Keratinocyte (primary cell): ENCODE measurements around the gene CLCA1. TPM values are rescaled to one million over a fixed set of nuclear protein-coding genes. Genes with fewer than 3 reads are reported as not detected.

Source experiments
- DNase-seq: peaks from one replicate; pipeline ENCODE4 v3.0.0-alpha.2; 2011; ENCODE audit warnings: low read depth, missing footprints, low spot score
- FAIRE-seq: peaks from 2 replicates; lab custom pipeline; 2011; peaks lifted over from hg19 to GRCh38; lab: Jason Lieb, UNC
- H2AFZ ChIP-seq: 2 replicates; pipeline ENCODE4 v1.6.0; 2012; ENCODE audit warnings: low read length, control low read depth, inconsistent platforms; ENCODE audit not compliant: control insufficient read depth
- H3K27ac ChIP-seq: 2 replicates; pipeline ENCODE4 v1.5.1; 2011; ENCODE audit warnings: low read length; ENCODE audit not compliant: control insufficient read depth, insufficient read depth
- H3K27me3 ChIP-seq: 3 replicates; pipeline ENCODE4 v1.6.0; 2011; ENCODE audit warnings: low read length; ENCODE audit not compliant: control insufficient read depth, insufficient read depth; ENCODE audit errors: extremely low read depth
- H3K36me3 ChIP-seq, 2 experiments: 2 replicates in 1 of 2; 3 replicates in 1 of 2; pipeline ENCODE4 v1.5.1; 2011; ENCODE audit warnings: low read length in 2 of 2, mild to moderate bottlenecking in 1 of 2; ENCODE audit not compliant: control insufficient read depth in 2 of 2, insufficient read depth in 2 of 2; ENCODE audit errors: extremely low read depth in 1 of 2
- H3K4me1 ChIP-seq: 3 replicates; pipeline ENCODE4 v1.5.1; 2011; ENCODE audit warnings: low read length; ENCODE audit not compliant: control insufficient read depth, insufficient read depth; ENCODE audit errors: extremely low read depth
- H3K4me2 ChIP-seq: 3 replicates; pipeline ENCODE4 v1.6.0; 2011; ENCODE audit warnings: low read depth, low read length; ENCODE audit not compliant: control insufficient read depth, insufficient read depth; ENCODE audit errors: extremely low read depth
- H3K4me3 ChIP-seq, 3 experiments: fragments of 200-600 bp in 1 of 3; sonication (generic) in 1 of 3; 2 replicates in 2 of 3; 3 replicates in 1 of 3; pipeline ENCODE4 v1.5.1; 2011 to 2016; ENCODE audit warnings: low read length in 3 of 3, mild to moderate bottlenecking in 3 of 3, control low read depth in 2 of 3, inconsistent platforms in 1 of 3, low read depth in 1 of 3, mixed read lengths in 1 of 3, mixed run types in 1 of 3, moderate library complexity in 1 of 3; ENCODE audit not compliant: control insufficient read depth in 2 of 3, insufficient read depth in 2 of 3; ENCODE audit errors: extremely low read depth in 1 of 3
- H3K79me2 ChIP-seq: 2 replicates; pipeline ENCODE4 v1.6.0; 2012; ENCODE audit warnings: low read length; ENCODE audit not compliant: control insufficient read depth, insufficient read depth
- H3K9ac ChIP-seq: 3 replicates; pipeline ENCODE4 v1.6.0; 2011; ENCODE audit warnings: low read length; ENCODE audit not compliant: control insufficient read depth, insufficient read depth; ENCODE audit errors: extremely low read depth
- H3K9me1 ChIP-seq: 3 replicates; pipeline ENCODE4 v1.6.0; 2011; ENCODE audit warnings: low read length; ENCODE audit not compliant: control insufficient read depth, insufficient read depth; ENCODE audit errors: extremely low read depth
- H3K9me3 ChIP-seq: 2 replicates; pipeline ENCODE4 v1.5.1; 2012; ENCODE audit warnings: low read depth, low read length; ENCODE audit not compliant: control insufficient read depth
- H4K20me1 ChIP-seq: 3 replicates; pipeline ENCODE4 v1.6.0; 2011; ENCODE audit warnings: low read length; ENCODE audit not compliant: control insufficient read depth, insufficient read depth; ENCODE audit errors: extremely low read depth
- EZH2 ChIP-seq: IDR thresholded peaks from one replicate; pipeline ENCODE4 v1.6.1; 2012; ENCODE audit warnings: inconsistent platforms, mild to moderate bottlenecking, low read length, moderate library complexity
- dilution Hi-C: fragments of 300-500 bp; cut with MboI; formaldehyde crosslinking; loops from one replicate; pipeline ENCODE4 v1.7.0; 2020; ENCODE audit warnings: low sequenced_read_pairs; ENCODE audit not compliant: extremely low pct_ligation_motif_present
- polyA plus RNA-seq, 5 experiments: library from polyadenylated mRNA; depleted of rRNA in 3 of 5; stranded (reverse) in 3 of 5; stranded (forward) in 1 of 5; unstranded in 1 of 5; fragments of >200 nt; gene quantifications; 1 replicate in 1 of 5; 2 replicates in 3 of 5; 3 replicates in 1 of 5; pipeline versions ENCODE4 v1.2.1 to v1.2.3, GENCODE V29; 2011 to 2012; ENCODE audit warnings: missing spikeins in 2 of 5, low read depth in 1 of 5, low replicate concordance in 1 of 5
- TF ChIP-seq, protein P1 (sequence below), 3 experiments: IDR thresholded peaks in 1 of 3; conservative IDR thresholded peaks in 1 of 3; optimal IDR thresholded peaks in 1 of 3; 2 replicates in 2 of 3; 3 replicates in 1 of 3; pipeline versions ENCODE3 to v1.5.1; 2011; ENCODE audit warnings: low read length in 3 of 3, mild to moderate bottlenecking in 3 of 3, moderate library complexity in 2 of 3, control low read depth in 1 of 3, inconsistent platforms in 1 of 3; ENCODE audit not compliant: insufficient read depth in 2 of 3; ENCODE audit errors: extremely low read depth in 1 of 3

CLCA1 gene
- polyA plus RNA-seq, 1 donor (not counting 4 experiments of a cell fraction or from before 2014, with no cell fraction given), result 0.04 TPM

DNA sequence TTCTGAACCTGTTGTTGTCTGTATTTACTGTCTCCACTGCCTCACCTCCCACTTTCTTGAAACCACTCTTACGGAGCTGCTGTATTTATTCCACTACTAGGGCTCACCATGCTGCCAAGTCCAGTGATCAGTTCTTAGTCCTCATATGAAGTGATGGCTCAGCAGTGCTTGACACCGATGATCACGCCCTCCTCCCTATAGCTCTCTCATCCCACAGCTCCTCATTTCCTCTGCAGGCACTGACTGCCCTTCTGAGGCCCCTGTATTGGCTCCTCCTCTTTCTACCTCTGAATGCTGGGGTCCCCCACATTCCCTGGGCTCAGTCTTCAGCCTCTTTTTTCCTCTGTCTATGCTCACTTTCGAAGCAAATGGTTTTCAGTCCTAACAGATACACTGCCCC is 3.4 kb downstream of the CLCA1 start:
- no peaks in the 10 kb centered on the region for H3K27me3 ChIP-seq
- no peak overlapping the region for H3K27ac ChIP-seq
- no peak for DNase-seq
- H3K9ac ChIP-seq, result no peak overlapping the region
- no peaks in the 10 kb centered on the region for H3K9me3 ChIP-seq
- no peaks in the 10 kb centered on the region for H3K79me2 ChIP-seq
- no peak overlapping the region for H3K4me2 ChIP-seq
- no peaks in the 10 kb centered on the region for H4K20me1 ChIP-seq
- peak overlapping the region; percentile 8 for H2AFZ ChIP-seq
- H3K4me1 ChIP-seq, result no peaks in the 10 kb centered on the region
- H3K9me1 ChIP-seq, result no peaks in the 10 kb centered on the region
- dilution Hi-C loops, result no loop called here
- no peak for FAIRE-seq
- no peak for TF ChIP-seq EZH2
- TF ChIP-seq, protein P1, sequence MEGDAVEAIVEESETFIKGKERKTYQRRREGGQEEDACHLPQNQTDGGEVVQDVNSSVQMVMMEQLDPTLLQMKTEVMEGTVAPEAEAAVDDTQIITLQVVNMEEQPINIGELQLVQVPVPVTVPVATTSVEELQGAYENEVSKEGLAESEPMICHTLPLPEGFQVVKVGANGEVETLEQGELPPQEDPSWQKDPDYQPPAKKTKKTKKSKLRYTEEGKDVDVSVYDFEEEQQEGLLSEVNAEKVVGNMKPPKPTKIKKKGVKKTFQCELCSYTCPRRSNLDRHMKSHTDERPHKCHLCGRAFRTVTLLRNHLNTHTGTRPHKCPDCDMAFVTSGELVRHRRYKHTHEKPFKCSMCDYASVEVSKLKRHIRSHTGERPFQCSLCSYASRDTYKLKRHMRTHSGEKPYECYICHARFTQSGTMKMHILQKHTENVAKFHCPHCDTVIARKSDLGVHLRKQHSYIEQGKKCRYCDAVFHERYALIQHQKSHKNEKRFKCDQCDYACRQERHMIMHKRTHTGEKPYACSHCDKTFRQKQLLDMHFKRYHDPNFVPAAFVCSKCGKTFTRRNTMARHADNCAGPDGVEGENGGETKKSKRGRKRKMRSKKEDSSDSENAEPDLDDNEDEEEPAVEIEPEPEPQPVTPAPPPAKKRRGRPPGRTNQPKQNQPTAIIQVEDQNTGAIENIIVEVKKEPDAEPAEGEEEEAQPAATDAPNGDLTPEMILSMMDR (optimal IDR thresholded peaks at IDR 0.05 in 1 of 3, IDR thresholded peaks at IDR 0.05 in 1 of 3, conservative IDR thresholded peaks at IDR 0.05 in 1 of 3; ENCODE audit: extremely low read depth in 1 of 3, insufficient read depth in 2 of 3, low read length in 3 of 3), result no peak
- no peak overlapping the region for H3K4me3 ChIP-seq
- H3K36me3 ChIP-seq, result no peaks in the 10 kb centered on the region

DNA sequence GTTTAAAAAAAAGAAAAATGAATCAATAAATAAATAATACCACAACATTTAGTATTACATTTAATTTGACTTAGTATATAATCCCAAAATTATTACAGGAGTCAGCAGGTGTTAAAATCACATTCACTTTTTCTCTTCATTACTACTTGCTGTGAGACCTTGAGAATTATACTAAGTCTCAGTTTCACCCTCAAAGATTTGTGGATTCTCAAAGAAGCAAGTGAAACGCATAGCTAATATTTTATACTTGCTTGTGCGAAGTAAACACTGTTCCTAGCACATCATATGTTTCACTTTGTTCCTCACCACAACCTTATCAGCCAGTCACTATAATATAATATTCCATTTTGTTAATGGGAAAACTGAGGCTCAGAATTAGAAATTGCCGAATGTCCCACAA is 4.0 kb downstream of the CLCA1 start:
- Histone ChIP-seq H3K9me3 (no peaks in the 10 kb centered on the region), H3K4me2 (no peak overlapping the region), H3K36me3 (no peaks in the 10 kb centered on the region), H4K20me1 (no peaks in the 10 kb centered on the region), H3K27me3 (no peaks in the 10 kb centered on the region), H2AFZ (no peak overlapping the region), H3K27ac (no peak overlapping the region), H3K79me2 (no peaks in the 10 kb centered on the region), H3K9me1 (no peaks in the 10 kb centered on the region), H3K9ac (no peak overlapping the region), H3K4me1 (no peaks in the 10 kb centered on the region), H3K4me3 (no peak overlapping the region)
- TF ChIP-seq, protein P1 (optimal IDR thresholded peaks at IDR 0.05 in 1 of 3, IDR thresholded peaks at IDR 0.05 in 1 of 3, conservative IDR thresholded peaks at IDR 0.05 in 1 of 3; ENCODE audit: extremely low read depth in 1 of 3, insufficient read depth in 2 of 3, low read length in 3 of 3), result no peak
- TF ChIP-seq EZH2, result no peak
- DNase-seq (no peak), FAIRE-seq (no peak)
- dilution Hi-C loops, result no loop called here
